ENCODE results near the gene THOP1.
"Not testable (repeated sequence)": the region's sequence is repeated elsewhere in the genome, so short reads cannot be mapped to it uniquely, and the experiment has no call there.

The THOP1 gene

GRCh38 chr19:2817237-2817829, 32.0 kb downstream of the THOP1 start:
- DNase-seq = not testable (repeated sequence)

- peak; percentile 88 for DNase-seq
Observed at GRCh38 chr19:2819540-2820111, 34.3 kb downstream of the THOP1 start, which contains the start of gene ZNF554. TSS of gene ZNF554 (plus strand) at chr19:2819868. CDS start at chr19:2820072, 204 bp downstream.

GRCh38 chr19:2820112-2820702, 34.9 kb downstream of the THOP1 start:
- DNase-seq = peak; percentile 13

- no peak for DNase-seq
Observed at GRCh38 chr19:2822846-2823245, 37.5 kb downstream of the THOP1 start.

GRCh38 chr19:2823646-2824045, 38.3 kb downstream of the THOP1 start:
- DNase-seq = no peak

- DNase-seq = no peak
Observed at GRCh38 chr19:2824129-2824528, 38.8 kb downstream of the THOP1 start.

GRCh38 chr19:2827022-2827421, 41.7 kb downstream of the THOP1 start:
- DNase-seq = no peak

- no peak for DNase-seq
Observed at GRCh38 chr19:2827840-2828489, 42.7 kb downstream of the THOP1 start.

GRCh38 chr19:2834294-2834871, 49.1 kb downstream of the THOP1 start:
- DNase-seq = no peak

- DNase-seq = no peak
Observed at GRCh38 chr19:2837430-2837829, 52.1 kb downstream of the THOP1 start.

GRCh38 chr19:2840794-2841791, 55.8 kb downstream of the THOP1 start, which contains the start of gene ZNF555:
TSS of gene ZNF555 (plus strand) at chr19:2841475. CDS start at chr19:2841573, 98 bp downstream.
- peak; percentile 94 for DNase-seq

- no peak for DNase-seq
Observed at GRCh38 chr19:2841855-2842574, 56.7 kb downstream of the THOP1 start.

- DNase-seq = no peak
Observed at GRCh38 chr19:2845107-2845506, 59.8 kb downstream of the THOP1 start.

- no peak for DNase-seq
Observed at GRCh38 chr19:2846180-2846894, 61.0 kb downstream of the THOP1 start.

GRCh38 chr19:2847507-2847906, 62.2 kb downstream of the THOP1 start:
- no peak for DNase-seq

GRCh38 chr19:2848616-2849015, 63.3 kb downstream of the THOP1 start:
- DNase-seq = no peak

GRCh38 chr19:2850256-2850925, 65.1 kb downstream of the THOP1 start:
- no peak for DNase-seq

GRCh38 chr19:2852598-2852997, 67.3 kb downstream of the THOP1 start:
- DNase-seq = no peak

GRCh38 chr19:2853015-2853606, 67.8 kb downstream of the THOP1 start:
- no peak for DNase-seq

- DNase-seq = no peak
Observed at GRCh38 chr19:2854849-2855248, 69.5 kb downstream of the THOP1 start.
